IMR-90 (cell line): Measurements from ENCODE around the gene MSLN. TPM values are rescaled to one million over a fixed set of nuclear protein-coding genes. Genes with fewer than 3 reads are reported as not detected.

Experiments
- ATAC-seq: fragments of 200-7000 bp; cut with Tn5 transposase; 2 replicates; pipeline ENCODE4 v1.9.1; 2020; ENCODE audit warnings: low read depth, mild to moderate bottlenecking, moderate library complexity
- BruUV-seq: library from RNA; stranded (reverse); fragments of 400-500 nt; replicated peaks from 2 replicates; lab custom pipeline; 2021; lab: Mats Ljungman, UMichigan
- CTCF ChIA-PET: fragments of 300-600 bp; formaldehyde crosslinking; extraction: SDS; loops from one replicate; lab custom pipeline; 2021; ENCODE audit warnings: antibody characterized with exemption; lab: Yijun Ruan, JAX
- POLR2A ChIA-PET: fragments of 300-600 bp; sonication (Branson Sonifier 250); formaldehyde crosslinking; loops from one replicate; lab custom pipeline; 2022; ENCODE audit warnings: antibody characterized with exemption; ENCODE audit not compliant: unreplicated experiment; lab: Charles Lee
- DNase-seq: peaks from one replicate; pipeline ENCODE4 v3.0.0; 2013
- H2AFZ ChIP-seq: replicated peaks from 2 replicates; pipeline ENCODE3; 2013; ENCODE audit warnings: low read length, mild to moderate bottlenecking; ENCODE audit not compliant: poor library complexity
- H2AK5ac ChIP-seq: 2 replicates; pipeline ENCODE4 v1.6.1; 2013; ENCODE audit warnings: low read depth, low read length, inconsistent platforms
- H2AK9ac ChIP-seq: replicated peaks from 2 replicates; pipeline ENCODE3; 2013; ENCODE audit warnings: mild to moderate bottlenecking, low read depth, low read length, moderate library complexity; ENCODE audit not compliant: poor library complexity
- H2BK120ac ChIP-seq: 2 replicates; pipeline ENCODE4 v1.6.1; 2013; ENCODE audit warnings: low read depth, low read length, inconsistent platforms
- H2BK15ac ChIP-seq: 3 replicates; pipeline ENCODE4 v1.6.1; 2013; ENCODE audit warnings: low read depth, low read length, inconsistent platforms
- H2BK20ac ChIP-seq: 2 replicates; pipeline ENCODE4 v1.6.1; 2013; ENCODE audit warnings: low read depth, mild to moderate bottlenecking, inconsistent platforms, low read length, moderate library complexity
- H2BK5ac ChIP-seq: 2 replicates; pipeline ENCODE4 v1.6.1; 2013; ENCODE audit warnings: mild to moderate bottlenecking, low read depth, low read length, inconsistent platforms; ENCODE audit not compliant: poor library complexity, severe bottlenecking
- H3K14ac ChIP-seq: replicated peaks from 2 replicates; pipeline ENCODE4 v1.6.1; 2013; ENCODE audit warnings: low read depth, low read length, inconsistent platforms
- H3K18ac ChIP-seq: 2 replicates; pipeline ENCODE4 v1.6.1; 2013; ENCODE audit warnings: low read depth, low read length, control low read depth
- H3K23ac ChIP-seq: 2 replicates; pipeline ENCODE4 v1.6.1; 2013; ENCODE audit warnings: low read depth, low read length, inconsistent platforms
- H3K27ac ChIP-seq: 2 replicates; pipeline ENCODE4 v1.5.1; 2013; ENCODE audit warnings: mild to moderate bottlenecking, control low read depth, low read length; ENCODE audit not compliant: insufficient read depth
- H3K27me3 ChIP-seq: 2 replicates; pipeline ENCODE4 v1.6.1; 2013; ENCODE audit warnings: low read length; ENCODE audit not compliant: control insufficient read depth, insufficient read depth
- H3K36me3 ChIP-seq: 2 replicates; pipeline ENCODE4 v1.6.1; 2013; ENCODE audit warnings: low read length, mixed read lengths; ENCODE audit not compliant: control insufficient read depth, insufficient read depth
- H3K4ac ChIP-seq: 2 replicates; pipeline ENCODE4 v1.6.1; 2013; ENCODE audit warnings: low read depth, low read length, inconsistent platforms
- H3K4me1 ChIP-seq: 2 replicates; pipeline ENCODE4 v1.6.1; 2013; ENCODE audit warnings: low read length, mixed read lengths; ENCODE audit not compliant: control insufficient read depth, insufficient read depth
- H3K4me2 ChIP-seq: 2 replicates; pipeline ENCODE4 v1.6.1; 2013; ENCODE audit warnings: low read depth, mild to moderate bottlenecking, control low read depth, low read length, moderate library complexity
- H3K4me3 ChIP-seq: 2 replicates; pipeline ENCODE4 v1.5.1; 2013; ENCODE audit warnings: low read depth, mild to moderate bottlenecking, control low read depth, low read length, moderate library complexity; ENCODE audit not compliant: insufficient read depth
- H3K56ac ChIP-seq: 2 replicates; pipeline ENCODE4 v1.6.1; 2013; ENCODE audit warnings: low read length, inconsistent platforms; ENCODE audit not compliant: insufficient read depth; ENCODE audit errors: extremely low read depth
- H3K79me1 ChIP-seq, 2 experiments: 2 replicates each; pipeline ENCODE4 v1.6.1; 2013; ENCODE audit warnings: low read length in 2 of 2, inconsistent platforms in 1 of 2, low read depth in 1 of 2
- H3K9ac ChIP-seq: 2 replicates; pipeline ENCODE4 v1.6.1; 2013; ENCODE audit warnings: low read depth, low read length, control low read depth
- H3K9me1 ChIP-seq: 2 replicates; pipeline ENCODE4 v1.6.1; 2013; ENCODE audit warnings: low read length, inconsistent platforms; ENCODE audit not compliant: insufficient read depth
- H3K9me3 ChIP-seq: 2 replicates; pipeline ENCODE4 v1.6.1; 2013; ENCODE audit warnings: low read length; ENCODE audit not compliant: control insufficient read depth, insufficient read depth
- H4K20me1 ChIP-seq: 2 replicates; pipeline ENCODE4 v1.6.1; 2013; ENCODE audit warnings: low read length, inconsistent platforms; ENCODE audit not compliant: insufficient read depth
- H4K5ac ChIP-seq: 2 replicates; pipeline ENCODE4 v1.6.1; 2013; ENCODE audit warnings: mild to moderate bottlenecking, low read depth, low read length, control low read depth
- H4K8ac ChIP-seq, 2 experiments: 2 replicates each; pipeline ENCODE4 v1.6.1; 2013; ENCODE audit warnings: low read depth in 2 of 2, low read length in 2 of 2, control low read depth in 1 of 2, inconsistent platforms in 1 of 2
- H4K91ac ChIP-seq: 2 replicates; pipeline ENCODE4 v1.6.1; 2013; ENCODE audit warnings: low read depth, low read length, inconsistent platforms; ENCODE audit not compliant: insufficient read depth
- BHLHE40 ChIP-seq: fragments of 150-350 bp; IDR thresholded peaks from 2 replicates; pipeline ENCODE4 v1.6.1; 2016; ENCODE audit warnings: mild to moderate bottlenecking, low read depth, low read length
- ELK1 ChIP-seq: fragments of 150-350 bp; IDR thresholded peaks from 2 replicates; pipeline ENCODE4 v1.6.1; 2016; ENCODE audit warnings: low read depth, mild to moderate bottlenecking, low read length, moderate library complexity, borderline replicate concordance
- FOS ChIP-seq: fragments of 150-350 bp; IDR thresholded peaks from 2 replicates; pipeline ENCODE4 v1.6.1; 2016; ENCODE audit warnings: low read depth, low read length
- MXI1 ChIP-seq: IDR thresholded peaks from 2 replicates; pipeline ENCODE4 v1.6.1; 2012; ENCODE audit warnings: low read depth, mild to moderate bottlenecking, low read length, moderate library complexity, borderline replicate concordance
- SMC3 ChIP-seq: fragments of 150-350 bp; IDR thresholded peaks from 2 replicates; pipeline ENCODE4 v1.6.1; 2016; ENCODE audit warnings: low read depth, mild to moderate bottlenecking, antibody characterized with exemption, low read length, moderate library complexity
- WGBS, 2 experiments: methylation state at CpG; one replicate each; pipeline versions ENCODE4 v1.1.5 to v1.1.7; 2013; ENCODE audit warnings: missing lambda C conversion rate in 2 of 2; ENCODE audit not compliant: insufficient read length in 1 of 2; ENCODE audit errors: extremely low coverage in 2 of 2; 5-methylcytosine and 5-hydroxymethylcytosine counted together
- dilution Hi-C: fragments of 300-500 bp; cut with HindIII; formaldehyde crosslinking; loops from one replicate; pipeline ENCODE4 v1.14.3; 2018; ENCODE audit warnings: low sequenced_read_pairs; ENCODE audit not compliant: unreplicated experiment
- in situ Hi-C: fragments of 300-500 bp; cut with MboI; formaldehyde crosslinking; loops from 3 replicates; pipeline ENCODE4 v1.14.3; 2019; ENCODE audit warnings: low sequenced_read_pairs, inconsistent platforms, mixed read lengths
- intact Hi-C: fragments of 100-400 bp; cut with micrococcal nuclease; formaldehyde crosslinking; loops from 2 replicates; pipeline ENCODE4 v1.10.0; 2022
- polyA plus RNA-seq, 3 experiments: library from polyadenylated mRNA; depleted of rRNA; stranded (reverse); fragments of >200 nt; gene quantifications; 2 replicates each; pipeline ENCODE4 v1.2.3, GENCODE V29; 2012; ENCODE audit warnings: low replicate concordance in 1 of 3
- total RNA-seq: library from RNA; depleted of rRNA; stranded (reverse); fragments of >200 nt; gene quantifications from 2 replicates; pipeline ENCODE4 v1.2.3, GENCODE V29; 2012

The MSLN gene
- total and polyA plus RNA-seq, 2 of the 4 experiments (the other 2 are of a cell fraction), result 0.14 TPM; not detected in 1

GRCh38 chr16:796296-797119 is 36.0 kb downstream of the MSLN start:
- no peak overlapping the region for H4K8ac ChIP-seq
- WGBS, 2 experiments, result 98% methylated on average over 8 of the region's 38 CpGs; no CpG with 5 or more reads in 1 of the 2 experiments
- no peak overlapping the region for H3K27ac ChIP-seq
- intact Hi-C loops, result no loop called here
- no peak overlapping the region for H3K4me3 ChIP-seq
- no peak overlapping the region for H2BK20ac ChIP-seq
- no peak overlapping the region for H3K18ac ChIP-seq
- no TSS peak for BruUV-seq
- no peak overlapping the region for H2BK15ac ChIP-seq
- H2AK5ac ChIP-seq, result no peak overlapping the region
- no peak overlapping the region for H3K4me2 ChIP-seq
- ATAC-seq, result no peak
- no peaks in the 10 kb centered on the region for H4K20me1 ChIP-seq
- no peaks in the 10 kb centered on the region for H3K4me1 ChIP-seq
- no peak overlapping the region for H2AFZ ChIP-seq
- no peak overlapping the region for H2BK120ac ChIP-seq
- no peak for DNase-seq
- H3K56ac ChIP-seq, result no peak overlapping the region
- H4K91ac ChIP-seq, result no peak overlapping the region
- H3K79me1 ChIP-seq, result no peaks in the 10 kb centered on the region
- H2BK5ac ChIP-seq, result no peak overlapping the region
- peaks cover 6% of the 10 kb centered on the region; the same call in 1 of the 2 replicates for H3K36me3 ChIP-seq
- H3K4ac ChIP-seq, result no peak overlapping the region
- in situ Hi-C loops, result no loop called here
- no peak overlapping the region for H3K23ac ChIP-seq
- no peak overlapping the region for H3K14ac ChIP-seq
- H2AK9ac ChIP-seq, result no peak overlapping the region
- TF ChIP-seq BHLHE40, result no peak
- TF ChIP-seq ELK1, result no peak
- TF ChIP-seq SMC3, result no peak
- no peak for TF ChIP-seq FOS
- TF ChIP-seq MXI1, result no peak
- ChIA-PET CTCF (no interaction called here), POLR2A (no interaction called here)
- H3K9me3 ChIP-seq, result no peaks in the 10 kb centered on the region
- H3K27me3 ChIP-seq, result peaks cover 18% of the 10 kb centered on the region
- H4K5ac ChIP-seq, result no peak overlapping the region
- H3K9me1 ChIP-seq, result no peaks in the 10 kb centered on the region
- no peak overlapping the region for H3K9ac ChIP-seq
- dilution Hi-C loops, result no loop called here
